Breast epithelium (tissue), 3 donors: ENCODE data around the gene GSTP1.

Experiments
- POLR2A ChIP-seq: fragments of 450-650 bp; IDR thresholded peaks from one replicate; pipeline ENCODE4 v1.6.1; 2016; ENCODE audit warnings: antibody characterized with exemption, mild to moderate bottlenecking, moderate library complexity
- POLR2AphosphoS5 ChIP-seq, 3 donors: sonication (generic); formaldehyde crosslinking; IDR thresholded peaks; one replicate each; pipeline ENCODE4 v1.6.1; 2017; ENCODE audit warnings: antibody characterized with exemption in 3 of 3

GRCh38 chr11:67606492-67607295 lies 23.1 kb downstream of the GSTP1 start, which contains the start of gene NDUFV1:
- TF ChIP-seq POLR2A (no peak), POLR2AphosphoS5 (IDR thresholded peaks at IDR 0.05) (peak; percentile 83 to 89 (median 87))
